GM19438 (cell line): Measurements from ENCODE around the gene CDK2AP2.
A peak's percentile ranks its signal among the peaks of the same experiment; 100 is the strongest.
"Not testable (repeated sequence)": the region's sequence is repeated elsewhere in the genome, so short reads cannot be mapped to it uniquely, and the experiment has no call there.

Source experiments
- ATAC-seq: cut with Tn5 transposase; IDR thresholded peaks from one replicate; pipeline ENCODE4 v1.9.1; 2021; ENCODE audit warnings: low read depth; ENCODE audit not compliant: unreplicated experiment

CDK2AP2 gene

GRCh38 chr11:67491276-67492068 is 16.5 kb downstream of the CDK2AP2 start:
- no peak for ATAC-seq

- ATAC-seq, result no peak
Measured at GRCh38 chr11:67490727-67491065, 17.3 kb downstream of the CDK2AP2 start.

- ATAC-seq, result no peak
Measured at GRCh38 chr11:67489885-67490726, 17.9 kb downstream of the CDK2AP2 start.

- ATAC-seq, result no peak
Measured at GRCh38 chr11:67489203-67489884, 18.6 kb downstream of the CDK2AP2 start.

GRCh38 chr11:67486481-67487195 is 21.3 kb downstream of the CDK2AP2 start:
- ATAC-seq, result no peak

DNA sequence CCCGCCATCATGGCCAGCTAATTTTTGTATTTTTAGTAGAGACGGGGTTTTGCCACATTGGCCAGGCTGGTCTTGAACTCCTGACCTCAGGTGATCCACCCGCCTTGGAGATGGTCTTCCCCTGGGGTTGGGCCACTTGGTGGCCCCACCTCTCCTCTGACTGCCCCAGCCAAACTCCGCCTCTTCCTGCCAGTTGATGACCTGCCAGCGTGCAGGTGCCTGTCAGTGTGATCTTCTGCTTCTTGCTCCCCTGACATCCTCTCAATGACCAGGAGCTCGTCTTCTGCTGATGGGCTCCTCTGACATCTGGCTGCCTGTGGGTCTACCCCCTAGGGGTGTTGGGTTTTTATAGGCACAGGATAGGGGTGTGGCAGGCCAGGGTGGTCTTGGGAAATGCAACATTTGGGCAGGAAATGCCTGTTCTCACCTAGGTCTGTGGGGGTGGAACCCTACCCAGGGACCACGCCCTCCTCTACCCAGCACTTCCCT is 22.0 kb downstream of the CDK2AP2 start:
- ATAC-seq, result not testable (repeated sequence)

- ATAC-seq, result no peak
Measured at GRCh38 chr11:67484847-67485311, 23.1 kb downstream of the CDK2AP2 start.

DNA sequence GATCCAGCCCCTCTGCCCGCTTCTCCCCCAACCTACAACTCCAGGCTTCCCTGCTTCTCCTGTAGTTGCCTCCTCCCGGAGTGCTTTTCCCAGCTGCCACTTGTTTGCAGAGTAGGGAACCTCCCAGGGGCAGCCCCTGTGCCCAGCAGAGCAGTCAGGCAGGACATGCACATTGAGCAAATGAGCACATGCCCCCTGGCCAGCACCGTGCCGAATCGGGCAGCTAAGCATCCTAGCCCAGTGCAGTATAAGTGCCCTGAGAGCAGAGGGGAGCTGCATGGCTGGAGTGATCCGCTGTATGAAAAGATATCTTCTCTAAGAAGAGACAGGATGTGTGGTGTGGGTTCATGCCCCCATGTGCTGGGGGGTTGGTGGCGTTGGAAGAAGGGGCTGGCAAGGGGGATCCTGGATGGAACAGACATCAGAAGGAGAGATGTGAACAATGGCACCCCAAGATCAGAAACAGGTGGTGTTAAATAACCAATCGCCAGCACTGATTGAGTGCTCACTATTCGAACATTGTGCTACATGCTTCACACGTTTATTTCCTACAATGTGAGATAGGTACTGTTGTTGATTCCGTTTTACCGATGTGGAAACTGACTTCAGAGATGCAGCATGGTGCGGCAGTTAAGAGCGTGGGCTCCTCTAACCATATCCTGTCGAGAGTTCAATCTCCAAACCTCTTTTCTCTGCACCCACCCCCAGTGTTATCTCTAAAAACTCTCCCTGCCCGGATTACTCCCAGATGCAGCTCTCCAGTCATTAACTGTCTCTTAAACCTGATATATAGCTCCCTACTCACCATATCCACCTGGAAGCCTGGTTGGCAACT is 23.9 kb downstream of the CDK2AP2 start:
- no peak for ATAC-seq

DNA sequence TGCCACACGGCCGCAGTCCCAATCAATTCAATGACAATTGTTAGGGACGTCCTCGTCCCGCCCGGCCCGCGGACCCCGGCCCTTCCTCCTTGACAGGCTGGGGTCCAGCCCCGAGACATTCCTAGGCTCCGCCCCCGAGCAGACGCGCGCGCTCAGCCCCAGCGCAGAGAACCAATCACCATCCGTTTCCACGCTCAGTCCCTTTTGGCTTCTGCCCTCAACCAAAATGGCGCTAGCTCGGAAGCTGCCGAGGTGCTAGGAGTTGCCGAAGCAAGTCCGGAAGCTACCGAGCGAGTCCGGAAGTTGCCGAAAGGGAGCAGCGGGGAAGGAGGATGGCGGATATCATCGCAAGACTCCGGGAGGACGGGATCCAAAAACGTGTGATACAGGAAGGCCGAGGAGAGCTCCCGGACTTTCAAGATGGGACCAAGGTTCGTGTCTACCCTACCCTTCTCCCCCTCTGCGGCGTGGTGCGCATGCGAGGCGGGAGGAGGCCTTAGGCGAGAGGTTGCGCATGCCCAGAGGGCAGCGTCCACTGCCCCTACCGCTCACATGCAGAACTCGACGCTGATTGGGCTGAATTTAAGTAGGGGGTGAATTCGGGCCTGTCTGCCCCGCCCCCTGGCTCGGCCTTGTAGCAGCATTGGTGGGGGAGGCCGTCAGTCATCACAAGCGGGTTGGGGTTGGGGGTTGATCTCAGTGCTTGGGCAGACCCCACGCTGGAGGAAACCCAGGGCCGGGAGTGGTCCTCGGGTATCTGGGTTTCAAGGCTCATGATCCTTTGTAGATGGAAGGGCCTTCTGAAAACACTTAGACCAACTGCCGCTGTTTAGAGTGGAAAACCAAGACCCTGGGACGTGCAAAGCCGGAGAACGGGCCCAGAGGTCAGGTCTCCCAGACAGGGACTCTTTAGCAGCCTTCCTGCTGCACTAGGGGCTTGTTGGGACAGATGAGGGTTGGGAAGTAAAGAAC is 24.8 kb downstream of the CDK2AP2 start, which contains the start of gene AIP:
Gene AIP (plus strand): TSS at position 200 of the 972 bp plus-strand sequence. CDS start 133 bp downstream, at position 333.
- peak; percentile 57 for ATAC-seq

- ATAC-seq, result peak; percentile 2
Measured at GRCh38 chr11:67482275-67482826, 25.6 kb downstream of the CDK2AP2 start.

- not testable (repeated sequence) for ATAC-seq
Measured at GRCh38 chr11:67477344-67478050, 30.5 kb downstream of the CDK2AP2 start.

DNA sequence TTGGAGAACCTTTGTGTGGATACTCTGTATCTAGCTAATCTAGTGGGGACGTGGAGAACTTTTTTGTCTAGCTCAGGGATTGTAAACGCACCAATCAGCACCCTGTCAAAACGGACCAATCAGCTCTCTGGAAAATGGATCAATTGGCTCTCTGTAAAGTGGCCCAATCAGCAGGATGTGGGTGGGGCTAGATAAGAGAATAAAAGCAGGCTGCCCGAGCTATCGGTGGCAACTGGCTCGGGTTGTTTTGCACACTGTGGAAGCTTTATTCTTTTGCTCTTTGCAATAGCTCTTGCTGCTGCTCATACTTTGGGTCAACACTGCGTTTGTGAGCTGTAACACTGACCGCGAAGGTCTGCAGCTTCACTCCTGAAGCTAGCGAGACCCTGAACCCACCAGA is 31.3 kb downstream of the CDK2AP2 start:
- ATAC-seq, result not testable (repeated sequence)

- ATAC-seq, result no peak
Measured at GRCh38 chr11:67472882-67473281, 35.1 kb downstream of the CDK2AP2 start.

GRCh38 chr11:67470337-67471002 is 37.5 kb downstream of the CDK2AP2 start:
- ATAC-seq, result no peak

DNA sequence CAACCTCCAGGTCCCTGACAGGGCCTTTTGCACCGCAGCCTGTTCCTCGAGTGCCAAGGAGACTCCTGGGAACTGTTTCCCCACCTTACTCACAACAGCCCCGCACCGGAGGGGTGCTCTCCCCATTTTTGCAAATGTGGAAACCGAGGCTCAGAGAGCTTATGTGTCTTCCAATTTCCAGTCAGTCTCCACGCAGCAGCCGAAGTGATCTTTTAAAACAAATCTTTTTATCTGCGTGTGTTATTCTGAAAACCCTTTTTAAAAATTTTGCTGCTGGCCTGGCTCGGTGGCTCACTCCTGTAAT is 38.5 kb downstream of the CDK2AP2 start:
- ATAC-seq, result no peak

GRCh38 chr11:67468759-67469507 is 39.0 kb downstream of the CDK2AP2 start, which contains the start of gene TMEM134:
TSS of gene TMEM134 (minus strand) at chr11:67469251. CDS start at chr11:67469192, 59 bp downstream.
- peak; percentile 55 for ATAC-seq
